HepG2 (cell line): Measurements from ENCODE around the gene POU2AF3. TPM values are rescaled to one million over a fixed set of nuclear protein-coding genes. Genes with fewer than 3 reads are reported as not detected.

Source experiments
- AKNA ChIP-seq: sonication (generic); formaldehyde crosslinking; IDR thresholded peaks from 2 replicates; pipeline ENCODE4 v1.4.0; 2020; ENCODE audit warnings: missing genetic modification reagents, borderline replicate concordance
- CENPX ChIP-seq: sonication (generic); formaldehyde crosslinking; IDR thresholded peaks from 2 replicates; pipeline ENCODE4 v1.9.0; 2021; ENCODE audit warnings: mild to moderate bottlenecking, missing genetic modification reagents, moderate library complexity
- ISX ChIP-seq: sonication (generic); formaldehyde crosslinking; conservative IDR thresholded peaks from 2 replicates; pipeline ENCODE4 v1.5.0; 2020; ENCODE audit warnings: missing genetic modification reagents
- MED8 ChIP-seq: sonication (generic); formaldehyde crosslinking; IDR thresholded peaks from 2 replicates; pipeline ENCODE4 v1.8.1; 2023; ENCODE audit warnings: mild to moderate bottlenecking, missing genetic modification reagents; ENCODE audit not compliant: insufficient replicate concordance
- NCOR1 ChIP-seq: fragments of 200-600 bp; sonication (generic); IDR thresholded peaks from 2 replicates; pipeline ENCODE4 v1.7.0; 2017; ENCODE audit warnings: antibody characterized with exemption, low read length, borderline replicate concordance
- PRMT3 ChIP-seq: sonication (generic); formaldehyde crosslinking; IDR thresholded peaks from 2 replicates; pipeline ENCODE4 v1.8.1; 2022; ENCODE audit warnings: low read depth, mild to moderate bottlenecking, moderate library complexity, missing genetic modification reagents, borderline replicate concordance
- SALL2 ChIP-seq: sonication (generic); formaldehyde crosslinking; IDR thresholded peaks from 2 replicates; pipeline ENCODE4 v1.8.1; 2023; ENCODE audit warnings: mild to moderate bottlenecking, missing genetic modification reagents, inconsistent platforms
- SIN3B ChIP-seq: fragments of 150-350 bp; IDR thresholded peaks from 2 replicates; pipeline ENCODE4 v1.6.1; 2014; ENCODE audit warnings: low read length
- SRSF4 ChIP-seq: fragments of 200-400 bp; formaldehyde crosslinking; IDR thresholded peaks from one replicate; pipeline ENCODE4 v1.6.1; 2018; ENCODE audit warnings: mild to moderate bottlenecking, low read depth, low read length, moderate library complexity; ENCODE audit not compliant: poor library complexity, severe bottlenecking
- ZNF138 ChIP-seq: sonication (generic); formaldehyde crosslinking; IDR thresholded peaks from 2 replicates; pipeline ENCODE4 v1.5.0; 2020; ENCODE audit warnings: mild to moderate bottlenecking, low read depth, missing genetic modification reagents
- ZNF704 ChIP-seq: sonication (generic); formaldehyde crosslinking; IDR thresholded peaks from 2 replicates; pipeline ENCODE4 v1.8.1; 2023; ENCODE audit warnings: mild to moderate bottlenecking, inconsistent platforms, moderate library complexity, missing genetic modification reagents, borderline replicate concordance
- ZNF816 ChIP-seq: sonication (generic); formaldehyde crosslinking; IDR thresholded peaks from 2 replicates; pipeline ENCODE4 v1.8.0; 2022; ENCODE audit warnings: missing genetic modification reagents, mild to moderate bottlenecking, borderline replicate concordance
- ZNF850 ChIP-seq: sonication (generic); formaldehyde crosslinking; conservative IDR thresholded peaks from 2 replicates; pipeline ENCODE4 v1.9.0; 2021; ENCODE audit warnings: mild to moderate bottlenecking, missing genetic modification reagents
- ZUFSP ChIP-seq: sonication (generic); formaldehyde crosslinking; IDR thresholded peaks from 2 replicates; pipeline ENCODE4 v1.9.0; 2021; ENCODE audit warnings: missing genetic modification reagents, mild to moderate bottlenecking, borderline replicate concordance
- polyA plus RNA-seq, 8 experiments: library from polyadenylated mRNA; depleted of rRNA in 3 of 8; stranded (reverse) in 7 of 8; unstranded in 1 of 8; fragments of >200 nt; fragmentation: Illumina TruSeq in 4 of 8; extraction: Trizol in 4 of 8; gene quantifications; 2 replicates each; pipeline versions ENCODE4 v1.2.1 to v1.2.3, GENCODE V29; 2011 to 2016; ENCODE audit warnings: low read depth in 4 of 8, missing spikeins in 1 of 8, mixed read lengths in 1 of 8; ENCODE audit not compliant: insufficient read depth in 1 of 8
- total RNA-seq, 5 experiments: library from RNA; depleted of rRNA; stranded (reverse); fragments of >200 nt; fragmentation: Illumina TruSeq; extraction: Trizol; gene quantifications; 2 replicates each; pipeline ENCODE4 v1.2.3, GENCODE V29; 2016; ENCODE audit warnings: low read depth in 1 of 5

Gene POU2AF3
- total and polyA plus RNA-seq, 2 of the 13 experiments (the other 11 are each of a cell fraction or from before 2014, with no cell fraction given), result 7.8 to 71.2 TPM

GRCh38 chr11:111299101-111300026 is 1.0 kb downstream of the POU2AF3 start (continued):
- TF ChIP-seq SRSF4 (no peak), ZNF850 (CRISPR knock-in tag) (0 out of 2 replicates have a peak, but pooled peaks have one; percentile 0), CENPX (CRISPR knock-in tag) (no peak), ZNF138 (CRISPR knock-in tag) (no peak), PRMT3 (CRISPR knock-in tag) (no peak), ZNF816 (CRISPR knock-in tag) (no peak), ZNF704 (CRISPR knock-in tag) (peak; percentile 74; the same call in 1 of the 2 replicates), ISX (CRISPR knock-in tag) (no peak; the same call in 1 of the 2 replicates), SIN3B (no peak), SALL2 (CRISPR knock-in tag) (no peak; the same call in 1 of the 2 replicates), NCOR1 (no peak), MED8 (no peak), AKNA (no peak), ZUFSP (CRISPR knock-in tag) (no peak)
